Measurements from ENCODE around the gene ARRB1.
"Not testable (repeated sequence)": the region's sequence is repeated elsewhere in the genome, so short reads cannot be mapped to it uniquely, and the experiment has no call there.

ARRB1 gene

DNA sequence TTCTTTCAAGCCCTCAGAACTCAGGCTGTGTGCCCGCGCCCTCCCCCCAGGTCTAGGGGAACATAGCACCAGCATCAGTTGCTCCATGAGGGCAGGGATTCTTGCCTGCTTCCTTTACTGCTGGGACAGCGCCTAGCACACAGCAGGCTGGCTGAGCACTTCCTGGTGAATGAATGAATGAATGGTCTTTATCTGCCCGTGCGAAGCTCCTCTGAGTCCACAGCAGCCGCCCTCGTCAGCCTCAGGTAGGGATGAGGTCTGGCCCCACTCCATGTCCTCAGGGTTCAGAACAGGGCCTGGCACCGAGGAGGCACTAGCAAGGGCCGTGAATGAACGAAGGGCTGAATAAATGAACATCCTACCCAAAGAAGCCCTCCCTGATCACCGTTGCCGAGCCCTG lies 27.3 kb downstream of the ARRB1 start:
- DNase-seq (ENCODE audit: low read depth in 3 of 3) = no peak

DNA sequence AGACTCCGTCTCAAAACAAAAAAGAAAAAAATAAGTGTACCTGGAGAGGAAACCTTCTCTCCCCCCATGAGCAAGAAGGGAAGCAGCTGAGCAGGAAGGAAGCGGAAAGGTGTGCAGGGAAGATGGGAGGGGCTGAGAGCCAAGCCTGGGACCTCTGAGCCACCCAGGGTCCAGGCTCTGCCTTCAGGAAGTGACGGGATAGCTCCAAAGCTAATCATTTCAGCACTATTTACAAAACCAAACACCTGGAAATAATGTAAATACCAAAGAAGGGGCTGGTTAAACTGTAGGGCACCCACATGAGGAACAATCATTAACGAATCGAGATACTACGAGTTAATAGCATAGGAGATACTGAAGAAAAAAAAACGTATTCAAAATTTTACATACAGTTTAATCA lies 27.9 kb downstream of the ARRB1 start:
- no peak for DNase-seq (ENCODE audit: low read depth in 3 of 3)

DNA sequence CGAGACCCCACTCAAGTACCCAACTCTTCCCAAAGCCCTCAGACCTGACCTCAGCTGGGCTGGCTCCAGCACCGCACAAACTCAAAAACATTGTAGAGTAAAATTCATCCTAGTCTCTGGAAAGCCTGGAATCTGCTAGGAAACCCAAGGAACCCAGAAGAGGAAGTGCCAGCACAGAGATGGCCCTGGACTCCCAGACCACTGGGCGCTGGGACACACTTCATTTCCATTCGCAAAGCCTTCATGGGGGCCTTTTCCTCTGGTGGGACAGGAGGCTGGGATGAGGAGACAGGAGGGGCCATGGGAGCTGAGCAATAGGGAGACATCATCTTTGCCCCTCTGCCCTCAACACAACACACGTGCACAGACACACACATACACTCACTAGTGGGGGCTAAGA lies 30.8 kb downstream of the ARRB1 start:
- no peak for DNase-seq (ENCODE audit: low read depth in 3 of 3)

DNA sequence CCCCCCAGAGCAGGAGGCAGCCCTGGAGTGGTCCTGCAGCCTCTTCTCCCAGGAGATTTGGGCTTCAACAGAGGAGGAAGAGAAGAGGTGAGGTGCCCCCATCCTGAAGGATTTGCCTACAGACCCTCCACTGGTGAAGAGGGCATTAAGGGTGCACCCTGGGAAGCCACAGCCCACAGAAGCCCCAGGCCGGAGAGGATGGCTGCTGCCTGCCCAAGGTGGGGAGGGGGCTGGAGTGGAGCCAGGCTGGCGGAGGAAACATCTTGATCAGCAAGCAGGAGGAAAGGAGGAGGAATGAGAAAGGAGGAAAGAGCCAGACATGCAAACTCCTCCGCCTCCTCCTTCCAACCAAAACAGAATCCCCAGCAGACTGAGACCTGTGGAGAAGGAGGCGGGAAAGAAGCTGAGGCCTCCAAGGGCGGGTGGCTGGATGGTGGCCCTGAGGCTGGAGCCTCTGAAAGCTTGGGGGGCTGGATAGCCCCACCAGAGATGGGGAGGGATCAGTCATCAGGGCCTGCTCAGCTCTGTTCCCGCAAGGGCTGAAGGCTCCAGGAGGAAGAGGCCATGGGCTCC lies 31.3 kb downstream of the ARRB1 start:
- DNase-seq (ENCODE audit: low read depth in 3 of 3) = no peak

DNA sequence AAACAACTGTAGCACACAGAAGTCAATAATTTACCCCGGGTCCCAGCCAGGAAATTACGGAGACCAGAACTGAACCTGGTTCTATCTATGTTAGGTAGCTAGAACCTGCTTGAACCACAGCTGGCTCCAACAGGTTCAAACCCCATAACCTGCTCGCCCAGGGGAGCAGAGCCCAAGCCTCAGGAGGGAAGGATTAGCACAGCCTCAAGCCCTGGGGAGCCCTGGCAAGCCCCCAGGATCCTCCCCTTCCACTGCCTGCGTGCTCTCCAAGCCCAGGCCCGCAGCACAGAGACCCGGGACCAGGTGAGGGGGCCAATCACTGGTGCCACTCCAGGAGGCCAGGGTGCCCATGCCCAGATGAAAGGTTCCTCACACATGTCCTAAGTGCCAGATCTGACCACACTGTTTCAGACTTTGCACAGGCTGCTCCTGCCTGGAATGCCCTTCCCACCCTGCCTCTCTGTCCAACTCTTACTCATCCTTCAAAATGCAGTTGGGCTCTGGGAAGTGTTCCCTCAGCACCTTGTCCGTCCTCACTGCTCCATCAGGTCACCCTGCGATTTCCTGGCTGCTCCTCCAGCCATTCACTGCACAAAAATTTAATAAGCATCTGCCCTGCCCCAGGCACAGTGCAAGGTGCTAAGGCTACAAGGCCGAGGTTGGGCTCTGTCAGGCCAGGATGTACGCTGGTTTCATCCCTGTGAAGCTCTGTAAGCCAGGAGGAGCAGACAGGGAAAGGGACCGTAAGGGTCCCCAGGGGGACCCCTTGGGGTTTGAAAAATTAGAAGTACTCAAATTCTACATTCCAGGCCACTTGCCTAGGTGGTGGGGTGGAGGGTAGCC lies 32.2 kb downstream of the ARRB1 start:
- DNase-seq (ENCODE audit: low read depth in 3 of 3) = no peak

DNA sequence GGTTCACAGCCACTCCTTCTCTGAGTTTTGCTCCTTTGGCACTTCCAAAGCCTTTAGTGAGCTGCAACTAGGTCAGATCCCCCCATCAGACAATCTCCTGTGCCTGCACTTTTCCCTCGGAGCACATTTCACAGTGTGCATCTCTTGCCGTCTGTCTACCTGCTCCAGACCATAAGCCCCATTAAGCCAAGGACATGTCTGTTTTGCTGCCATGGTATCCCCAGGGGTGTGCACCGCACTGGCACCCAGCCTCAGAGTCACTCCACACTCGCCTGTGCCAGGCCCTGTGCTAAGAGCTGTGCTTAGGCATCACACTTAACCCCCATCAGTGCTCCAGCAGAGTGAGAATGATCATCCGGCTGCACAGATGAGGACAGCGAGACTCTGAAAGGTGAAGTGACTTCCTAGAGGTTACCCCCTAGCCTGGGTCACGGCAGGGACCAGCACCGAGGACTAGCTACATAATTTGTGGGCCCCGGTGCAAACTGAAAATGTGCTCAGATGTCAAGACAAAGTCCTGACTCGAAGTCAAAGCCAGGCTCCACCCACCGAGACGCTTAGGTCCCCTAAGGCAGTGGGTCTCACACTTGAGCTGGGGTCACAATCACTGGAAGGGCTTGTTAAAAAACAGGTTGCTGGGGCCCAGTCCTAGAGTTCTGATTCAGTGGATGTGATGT lies 33.9 kb downstream of the ARRB1 start:
- no peak for DNase-seq (ENCODE audit: low read depth in 3 of 3)

DNA sequence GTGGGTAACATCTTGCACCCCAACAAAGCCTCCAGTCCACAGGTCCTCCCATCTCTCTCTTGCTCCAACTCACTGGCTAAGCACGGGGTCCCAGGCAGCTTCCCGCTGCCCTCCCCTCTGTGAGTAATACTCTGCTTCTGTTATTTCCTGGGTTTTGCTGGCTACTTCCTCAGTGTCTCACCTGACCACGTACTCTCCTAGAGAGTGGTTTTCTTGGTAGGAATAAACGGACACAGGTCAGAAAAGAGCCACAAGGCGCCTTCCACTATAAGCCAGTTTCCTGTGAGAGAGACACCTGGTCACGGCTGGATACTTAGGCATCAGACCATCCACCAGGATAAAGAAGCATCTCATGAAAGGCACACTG lies 36.0 kb downstream of the ARRB1 start:
- no peak for DNase-seq (ENCODE audit: low read depth in 3 of 3)

DNA sequence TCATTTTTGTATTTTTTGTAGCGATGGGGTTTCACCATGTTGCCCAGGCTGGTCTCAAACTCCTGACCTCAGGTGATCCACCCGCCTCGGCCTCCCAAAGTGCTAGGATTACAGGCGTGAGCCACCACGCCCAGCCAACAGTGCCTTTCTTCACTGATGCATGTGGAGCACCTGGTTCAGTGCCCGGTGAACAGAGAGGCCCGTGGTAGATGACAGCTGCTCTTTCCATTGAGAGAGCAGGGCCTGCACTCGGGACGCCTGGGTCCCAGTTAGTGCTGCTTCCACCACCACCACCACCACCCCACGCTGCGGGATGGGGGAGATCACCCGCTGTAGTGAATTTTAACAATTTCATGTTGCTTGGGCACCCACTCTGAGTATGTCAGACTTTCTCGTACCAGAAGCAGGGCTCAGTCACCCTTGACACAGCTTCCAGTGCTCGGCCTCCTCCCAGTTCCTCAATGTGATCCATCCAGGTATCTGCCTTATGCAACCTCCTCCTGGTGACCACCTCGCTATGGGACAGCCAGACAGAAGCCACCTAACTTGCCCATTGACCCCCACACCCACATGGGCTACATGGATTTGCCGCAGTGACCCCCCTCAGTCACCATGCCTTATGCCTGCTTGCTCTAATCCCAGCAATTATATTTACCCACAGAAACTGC lies 36.6 kb downstream of the ARRB1 start:
- no peak for DNase-seq (ENCODE audit: low read depth in 3 of 3)

DNA sequence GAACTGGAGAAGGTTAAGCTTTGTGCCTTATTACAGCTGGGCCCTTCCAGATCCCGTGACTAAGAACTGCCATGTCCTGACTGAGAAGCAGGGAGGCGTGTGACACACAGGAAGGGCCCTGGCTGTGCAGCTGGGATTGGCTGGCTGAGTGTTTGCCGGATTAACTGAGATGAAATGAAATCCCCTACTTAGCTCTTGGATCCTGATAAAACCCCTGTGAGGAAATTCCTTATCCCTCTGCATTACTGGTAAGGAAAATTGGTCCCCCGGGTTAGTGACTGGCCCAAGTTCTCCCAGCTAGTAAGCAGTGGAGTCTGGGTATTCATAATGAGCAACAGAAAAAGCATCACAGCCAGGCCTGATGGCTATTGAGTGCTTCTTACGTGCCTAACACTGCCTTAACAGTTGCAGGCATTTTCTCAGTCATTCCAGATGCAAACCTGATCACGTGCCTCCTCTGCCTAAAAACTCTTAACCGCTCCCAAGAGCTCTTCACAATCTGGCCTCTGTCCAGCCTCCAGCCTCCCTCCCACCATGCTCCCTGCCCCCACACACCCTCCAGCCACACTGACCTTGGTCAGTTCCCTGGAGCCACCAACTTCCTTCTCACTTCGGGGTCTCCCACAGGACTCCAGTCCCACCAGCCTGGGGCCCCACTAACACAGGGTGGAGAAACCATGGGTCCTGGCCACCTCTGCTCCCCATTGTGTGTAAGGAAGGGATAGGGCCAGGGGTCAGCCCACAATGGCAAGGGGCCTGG lies 37.8 kb downstream of the ARRB1 start:
- no peak for DNase-seq (ENCODE audit: low read depth in 3 of 3)

DNA sequence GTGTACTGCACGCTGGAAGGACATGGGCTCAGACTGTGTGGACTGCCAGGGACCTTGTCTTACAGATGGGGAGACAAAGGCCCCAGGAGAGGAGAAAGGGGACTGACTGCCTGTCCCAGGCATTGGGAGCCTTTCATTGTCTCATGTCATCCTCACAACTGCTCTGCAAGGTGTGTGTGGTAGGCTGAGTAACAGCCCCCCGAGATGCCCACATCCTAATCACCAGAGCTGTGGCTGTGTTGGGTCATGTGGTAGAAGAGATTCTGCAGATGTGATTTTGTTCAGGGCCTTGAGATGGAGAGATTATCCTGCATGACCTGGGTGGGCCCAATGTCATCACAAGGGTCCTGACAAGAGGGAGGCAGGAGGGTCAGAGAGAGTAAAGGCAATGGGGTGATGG lies 39.1 kb downstream of the ARRB1 start:
- DNase-seq (ENCODE audit: low read depth in 3 of 3) = no peak

DNA sequence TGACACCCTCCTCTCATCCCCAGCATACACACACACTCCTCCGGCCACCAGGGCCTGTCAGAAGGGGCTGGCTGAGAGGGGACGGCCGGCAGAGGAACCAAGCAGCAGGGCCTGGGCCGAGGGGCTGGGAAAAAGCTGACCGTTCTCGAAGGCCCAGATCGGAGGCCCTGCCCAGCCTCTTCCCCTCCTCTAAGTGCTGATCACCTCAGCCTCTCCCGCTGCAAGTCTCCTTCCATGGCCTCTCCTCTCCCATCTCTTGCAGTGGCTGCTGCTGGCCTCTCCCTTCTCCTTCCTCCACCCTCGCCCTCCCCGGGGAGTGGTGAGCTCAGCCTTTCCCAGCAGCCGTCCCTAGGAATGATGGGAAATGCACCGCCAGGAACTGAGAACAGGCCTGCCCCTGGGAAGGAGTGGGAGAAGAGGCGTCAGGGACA lies 39.6 kb downstream of the ARRB1 start:
- DNase-seq (ENCODE audit: low read depth in 3 of 3) = no peak

DNA sequence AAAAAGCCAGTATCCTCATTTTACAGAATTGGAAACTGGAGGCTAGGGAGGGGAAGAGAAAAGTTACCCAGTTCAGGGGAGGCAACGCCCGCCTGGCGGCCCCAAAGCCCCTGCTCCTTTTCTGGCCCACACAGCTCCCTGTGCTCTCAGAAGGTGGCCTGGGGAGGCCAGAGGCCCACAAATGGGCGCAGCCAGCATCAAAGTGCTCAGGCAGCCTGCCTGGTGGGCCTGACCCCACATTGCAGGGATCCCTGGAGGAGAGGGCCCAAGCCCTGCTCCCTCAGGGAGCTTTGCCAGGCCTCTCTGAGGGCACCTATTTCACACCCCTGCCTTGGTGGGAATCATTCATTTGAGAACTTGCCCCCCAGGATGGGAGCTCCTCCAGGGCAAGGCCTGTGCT lies 42.5 kb downstream of the ARRB1 start:
- no peak for DNase-seq (ENCODE audit: low read depth in 3 of 3)

DNA sequence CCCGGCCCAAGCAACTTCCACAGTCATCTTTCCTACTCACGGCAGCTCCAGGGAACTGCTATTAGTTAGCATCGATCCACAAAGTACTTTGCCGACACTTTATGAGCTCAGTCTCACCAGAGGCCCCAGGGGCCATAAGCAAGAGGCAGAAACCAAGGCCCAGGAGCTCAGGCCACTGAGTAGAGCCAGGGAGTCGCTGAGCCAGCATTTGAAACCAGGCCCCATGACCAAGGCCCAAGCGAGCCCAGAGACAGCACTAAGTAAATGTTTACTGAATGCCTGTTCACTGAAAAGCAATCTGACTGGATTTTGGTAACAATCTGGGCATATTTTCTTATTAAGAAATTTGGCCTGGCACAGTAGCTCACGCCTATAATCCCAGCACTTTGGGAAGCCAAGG lies 43.3 kb downstream of the ARRB1 start:
- DNase-seq (ENCODE audit: low read depth in 3 of 3) = no peak

DNA sequence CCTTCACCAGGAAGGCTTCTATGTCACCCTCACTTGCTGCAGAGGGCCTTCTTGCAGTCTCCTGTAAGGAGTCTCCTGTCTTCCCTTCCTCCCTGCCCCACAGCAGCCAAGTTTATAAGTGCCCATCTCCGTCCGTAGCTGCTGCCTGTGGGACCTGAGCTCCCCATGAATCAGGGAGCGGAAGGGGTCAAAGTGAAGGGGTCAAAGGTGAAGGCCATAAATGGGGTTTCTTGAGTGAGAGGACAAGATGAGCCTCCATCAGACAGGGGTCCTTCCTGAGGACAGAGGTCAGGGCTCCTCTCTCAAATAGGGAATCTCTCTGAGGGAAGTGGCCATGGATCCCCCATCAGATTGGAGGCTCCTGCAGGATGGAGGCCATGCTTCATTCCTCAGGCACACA lies 44.4 kb downstream of the ARRB1 start:
- no peak for DNase-seq (ENCODE audit: low read depth in 3 of 3)

DNA sequence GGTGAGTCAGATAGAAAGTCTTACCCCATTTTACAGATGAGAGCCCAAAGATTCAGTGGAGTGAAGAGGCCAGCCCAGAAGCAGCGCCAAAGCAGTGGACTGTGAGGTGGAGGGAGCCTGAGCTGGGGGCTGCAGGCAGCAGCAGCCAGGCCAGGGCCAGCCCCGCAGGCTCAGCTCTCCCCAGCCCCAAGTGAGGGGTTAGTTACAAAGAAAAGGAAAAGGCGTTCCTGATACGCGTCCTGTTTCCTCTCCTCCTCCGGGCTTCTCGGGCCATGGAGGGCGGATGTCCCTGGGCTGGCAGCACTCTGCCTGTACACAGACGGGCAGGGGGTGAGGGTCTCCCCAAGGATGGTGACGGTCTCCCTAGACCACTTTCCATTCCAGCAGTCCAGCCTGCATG lies 44.9 kb downstream of the ARRB1 start:
- no peak for DNase-seq (ENCODE audit: low read depth in 3 of 3)

DNA sequence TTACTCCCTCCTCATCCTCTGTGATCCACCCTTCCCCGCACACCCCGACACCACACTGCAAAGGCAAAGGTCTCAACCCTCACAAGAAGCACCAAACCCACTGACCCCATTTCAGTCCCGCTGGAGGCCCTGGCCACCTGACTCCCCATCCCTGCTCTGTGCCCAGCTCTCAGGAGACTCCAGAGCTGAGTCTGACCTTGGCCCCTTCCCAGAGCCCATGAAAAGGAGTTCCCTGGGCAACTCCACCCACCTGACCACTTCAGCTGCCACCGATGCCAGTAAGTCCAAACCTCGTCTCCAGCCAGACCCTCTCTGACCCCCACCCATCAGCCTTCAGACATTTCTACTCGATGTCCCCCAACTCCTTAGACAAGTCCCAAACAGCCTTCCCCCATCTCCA lies 45.5 kb downstream of the ARRB1 start:
- DNase-seq (ENCODE audit: low read depth in 3 of 3) = no peak

DNA sequence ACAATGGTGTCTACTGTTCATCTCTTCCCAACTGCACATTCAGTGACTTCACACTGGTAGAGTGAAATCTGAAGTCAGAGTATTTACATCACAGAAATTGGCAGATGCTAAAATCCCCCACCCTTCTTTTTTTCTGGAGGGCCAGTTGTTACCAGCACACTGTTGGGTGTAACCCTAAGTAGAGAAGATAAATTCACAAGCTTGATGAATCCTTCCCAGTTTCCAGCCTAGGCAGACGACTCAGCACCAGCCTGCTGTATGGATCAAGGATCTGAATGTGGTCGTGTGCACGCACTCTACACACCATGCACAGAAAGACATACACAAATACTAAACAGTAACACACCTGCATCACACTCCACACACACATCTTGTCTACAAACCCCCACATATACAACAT lies 46.0 kb downstream of the ARRB1 start:
- no peak for DNase-seq (ENCODE audit: low read depth in 3 of 3)

DNA sequence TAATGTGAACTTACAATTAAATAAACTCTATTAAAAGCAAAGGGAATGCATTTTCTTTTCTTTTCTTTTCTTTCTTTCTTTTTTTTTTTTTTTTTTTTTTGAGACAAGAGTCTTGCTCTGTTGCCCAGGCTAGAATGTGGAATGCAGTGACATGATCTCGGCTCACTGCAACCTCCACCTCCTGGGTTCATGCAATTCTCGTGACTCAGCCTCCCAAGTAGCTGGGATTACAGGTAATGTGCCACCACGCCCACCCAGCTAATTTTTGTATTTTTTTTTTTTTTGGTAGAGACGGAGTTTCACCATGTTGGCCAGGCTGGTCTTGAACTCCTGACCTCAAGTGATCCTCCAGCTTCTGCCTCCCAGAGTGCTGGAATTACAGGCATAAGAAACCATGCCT lies 46.5 kb downstream of the ARRB1 start:
- not testable (repeated sequence) for DNase-seq (ENCODE audit: low read depth in 3 of 3)

DNA sequence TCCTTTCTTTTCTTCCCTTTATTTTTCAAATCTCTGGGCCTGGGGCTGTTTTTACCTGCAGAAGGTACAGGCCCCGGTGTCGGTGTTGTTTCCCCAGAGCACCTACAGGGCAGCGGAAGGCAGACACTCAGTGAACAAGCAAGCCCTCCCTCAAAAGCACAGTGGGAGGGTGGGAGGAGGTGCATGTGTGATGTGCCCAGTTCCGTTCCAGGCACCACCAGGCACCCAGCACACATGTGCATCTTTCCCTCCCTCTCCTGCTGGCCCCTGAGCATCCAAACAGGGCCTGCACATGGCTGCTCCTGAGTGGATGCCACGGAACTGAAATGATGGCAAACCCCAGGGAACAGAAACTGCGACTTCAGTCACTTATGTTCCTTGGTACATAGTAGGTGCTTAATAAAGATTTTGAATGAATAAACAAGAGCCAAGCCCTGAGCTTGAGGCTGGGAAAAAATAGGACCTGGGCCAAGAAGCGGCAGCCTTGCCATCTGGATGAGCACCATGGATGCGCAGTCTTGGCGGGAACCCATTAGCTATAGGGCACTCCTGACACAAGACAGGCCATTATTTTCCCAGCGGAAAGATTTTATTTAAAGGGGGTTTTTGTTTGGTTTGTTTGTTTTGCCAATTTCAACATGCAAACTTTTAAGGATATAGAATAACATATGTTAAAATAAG lies 47.8 kb downstream of the ARRB1 start:
- DNase-seq (ENCODE audit: low read depth in 3 of 3) = no peak

DNA sequence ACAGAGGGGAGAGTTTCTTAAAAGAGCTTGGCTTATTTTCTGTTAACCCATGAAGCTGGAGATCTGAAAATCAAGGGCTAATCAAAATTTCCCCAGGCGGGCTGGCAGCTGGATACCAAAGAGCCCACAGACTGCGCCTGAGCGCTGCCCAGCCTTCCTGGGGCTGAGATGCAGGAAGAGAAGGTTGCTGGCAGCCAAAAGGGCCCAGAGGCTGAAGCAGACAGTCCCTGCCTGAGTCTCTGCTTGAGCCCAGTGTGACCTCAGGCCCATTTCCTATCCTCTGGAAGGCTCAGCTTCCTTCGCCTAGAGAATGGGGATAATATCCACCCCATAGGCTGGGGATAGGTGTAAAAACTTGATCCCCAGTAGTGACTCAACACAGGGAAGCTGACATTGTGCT lies 49.1 kb downstream of the ARRB1 start:
- no peak for DNase-seq (ENCODE audit: low read depth in 3 of 3)

DNA sequence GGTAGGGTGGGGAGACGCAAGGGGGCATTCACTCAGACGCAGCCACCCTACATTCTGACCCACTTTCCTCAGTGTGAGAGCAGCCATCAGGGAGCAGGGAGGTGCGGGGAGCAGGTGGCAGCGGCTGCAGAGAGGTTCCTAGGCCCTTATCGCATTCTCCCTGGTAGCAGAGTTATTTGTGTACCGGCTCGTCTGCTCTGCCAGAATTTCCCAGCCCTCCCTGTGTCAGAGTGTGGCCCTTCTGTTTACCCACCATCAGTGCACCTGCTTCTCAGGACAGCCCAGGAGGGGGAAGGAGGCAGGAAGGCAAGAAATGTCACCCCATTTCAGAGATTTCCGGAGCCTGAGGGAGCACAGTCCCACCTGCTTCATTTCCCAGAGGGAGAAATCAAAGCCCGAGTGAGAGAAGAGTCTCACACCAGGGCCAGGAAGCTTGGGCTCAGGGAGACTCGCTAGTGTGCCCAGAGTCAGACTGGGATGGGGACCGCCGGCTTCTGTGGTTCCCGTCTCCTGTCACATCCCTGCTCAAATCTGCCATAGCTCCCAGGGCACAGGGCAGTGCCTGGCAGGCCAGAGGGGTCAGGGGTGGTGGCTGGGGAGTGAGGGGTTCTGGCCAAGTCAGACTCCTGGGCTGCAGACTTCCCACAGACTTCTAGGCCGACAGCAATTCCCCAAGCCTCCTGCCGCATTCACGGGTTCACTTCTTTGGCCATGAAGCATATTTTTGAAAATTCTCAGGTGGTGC lies 49.7 kb downstream of the ARRB1 start:
- DNase-seq (ENCODE audit: low read depth in 3 of 3) = no peak

Measured in stimulated activated CD4-positive, alpha-beta T cell treated with anti-CD3 and anti-CD28 coated beads, TNF-alpha, amount 100 ng/mL, for 48 hours (primary cell).